OCI-M2 (cell line): Measurements from ENCODE around the gene LAYN.

ENCODE experiments used
- DNase-seq: peaks from one replicate; lab custom pipeline; 2025; ENCODE audit not compliant: unreplicated experiment; lab: John Stamatoyannopoulos, UW

LAYN gene

DNA sequence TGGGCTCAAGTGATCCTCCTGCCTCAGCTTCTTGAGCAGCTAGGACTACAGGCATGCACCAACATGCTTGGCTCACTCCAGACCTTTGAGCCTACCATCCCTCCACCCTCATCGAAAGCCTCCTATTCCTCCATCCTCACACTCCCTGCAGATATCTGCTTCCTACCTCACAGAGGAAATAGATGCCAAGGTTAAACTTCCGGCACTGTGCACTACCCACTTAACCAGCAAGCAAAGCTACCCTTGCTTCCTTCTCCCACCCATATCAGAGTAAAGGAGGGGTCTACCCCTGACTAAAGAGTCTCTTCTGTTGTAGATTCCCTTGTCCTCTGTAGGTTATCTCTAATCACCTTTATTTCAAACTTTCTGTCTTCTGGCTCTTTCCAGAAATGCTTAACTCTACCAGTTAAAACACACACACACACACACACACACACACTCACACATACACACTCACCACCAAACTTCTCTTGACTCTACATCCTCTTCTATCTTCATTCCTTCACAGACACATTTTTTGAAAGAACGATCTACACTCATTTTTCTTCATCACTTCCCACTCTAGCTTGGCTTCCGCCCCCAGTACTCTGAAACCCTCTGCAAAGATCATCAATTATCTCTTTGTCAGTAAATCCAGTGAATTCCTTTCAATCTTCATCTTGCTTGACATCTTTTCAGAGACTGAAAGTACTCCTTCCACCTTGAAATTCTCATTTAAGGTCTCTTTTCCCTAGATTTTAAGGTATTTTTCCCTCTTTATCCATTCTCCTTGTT lies 50.9 kb downstream of the LAYN start:
- no peak for DNase-seq

DNA sequence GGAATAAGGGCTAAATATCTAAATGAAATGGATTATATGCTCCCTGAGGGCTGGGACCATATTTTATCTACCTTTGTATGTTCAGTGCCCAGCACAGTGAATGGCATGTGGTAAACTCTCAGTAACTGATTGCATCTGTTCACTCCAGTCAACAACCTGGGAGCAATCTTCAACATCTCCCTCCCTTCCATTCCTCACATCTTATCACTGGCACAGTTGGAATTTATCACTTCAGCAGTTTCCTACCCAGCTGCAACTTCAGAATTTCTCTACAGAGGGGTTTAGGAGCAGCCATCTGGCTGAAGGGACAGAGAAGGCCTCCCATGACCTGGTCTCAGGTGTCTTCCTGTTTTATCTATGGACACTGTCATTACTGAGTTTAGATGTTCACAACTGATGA lies 52.0 kb downstream of the LAYN start:
- DNase-seq, result no peak

DNA sequence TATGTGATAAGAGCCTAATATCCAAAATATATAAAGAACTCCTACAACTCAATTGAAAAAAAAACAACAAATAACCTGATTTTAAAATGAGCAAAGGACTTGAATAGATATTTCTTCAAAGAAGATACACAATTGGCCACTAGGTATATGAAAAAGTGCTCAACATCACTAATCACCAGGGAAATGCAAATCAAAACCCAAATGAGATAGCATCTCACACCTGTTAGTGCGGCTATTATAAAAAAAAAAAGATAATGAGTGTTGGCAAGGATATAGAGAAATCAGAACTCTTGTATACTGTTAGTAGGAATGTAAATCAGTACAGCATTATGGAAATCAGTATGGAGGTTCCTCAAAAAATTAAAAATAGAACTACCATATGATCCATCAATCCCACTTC lies 55.8 kb downstream of the LAYN start:
- DNase-seq, result no peak

DNA sequence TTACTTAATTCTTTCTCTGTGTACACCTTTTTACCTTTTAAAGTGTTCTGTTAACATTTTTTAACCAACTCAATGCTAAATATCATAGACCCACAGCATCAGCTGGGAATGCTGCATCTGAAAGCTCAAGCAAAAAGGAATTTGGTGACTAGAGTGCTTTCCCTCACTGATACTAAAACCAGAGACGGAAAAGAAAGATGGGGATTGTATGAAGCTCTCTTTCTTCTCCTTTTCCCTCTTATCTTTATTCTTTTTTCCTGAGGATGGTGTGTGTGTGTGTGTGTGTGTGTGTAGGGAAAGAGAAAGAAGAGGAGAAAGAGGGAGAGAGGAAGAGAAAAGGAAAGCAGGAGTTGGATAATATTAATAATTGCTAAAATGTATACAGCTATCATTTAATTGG lies 57.6 kb downstream of the LAYN start:
- no peak for DNase-seq

DNA sequence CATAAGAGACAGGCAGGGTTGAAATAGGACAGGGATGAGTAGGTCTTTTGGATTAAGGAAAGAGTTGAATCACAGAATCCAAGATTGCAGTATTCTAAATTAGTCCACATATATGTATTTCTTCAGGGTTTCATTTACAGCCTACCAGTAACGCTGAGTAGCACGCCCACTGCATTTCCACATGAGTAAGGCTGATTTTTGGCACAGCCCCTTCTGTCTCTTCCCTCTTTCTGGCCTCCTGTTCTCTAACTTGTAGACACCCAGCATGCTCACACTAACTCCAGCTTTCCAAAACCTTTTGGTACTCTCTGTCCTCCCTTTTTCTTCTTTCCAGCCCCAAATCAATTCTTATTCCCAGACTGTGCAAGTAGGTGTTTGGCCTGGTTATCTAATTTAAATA lies 58.0 kb downstream of the LAYN start:
- no peak for DNase-seq

DNA sequence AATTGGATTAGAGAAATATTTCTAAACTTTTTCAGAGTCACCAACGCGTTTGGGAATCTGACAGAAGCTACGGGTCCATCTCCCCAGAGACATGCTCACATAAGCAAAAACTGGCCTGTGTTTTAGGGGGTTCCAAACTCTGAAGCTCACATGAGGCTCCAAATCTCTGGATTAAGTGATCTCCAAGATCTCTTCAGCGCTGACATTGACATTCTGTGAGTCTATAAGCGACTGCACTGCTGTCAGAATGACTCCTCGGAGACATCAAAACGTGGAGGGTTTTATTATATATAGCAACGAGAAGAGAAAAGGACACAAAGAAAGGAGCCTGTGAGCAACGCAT lies 61.1 kb downstream of the LAYN start:
- DNase-seq, result no peak

DNA sequence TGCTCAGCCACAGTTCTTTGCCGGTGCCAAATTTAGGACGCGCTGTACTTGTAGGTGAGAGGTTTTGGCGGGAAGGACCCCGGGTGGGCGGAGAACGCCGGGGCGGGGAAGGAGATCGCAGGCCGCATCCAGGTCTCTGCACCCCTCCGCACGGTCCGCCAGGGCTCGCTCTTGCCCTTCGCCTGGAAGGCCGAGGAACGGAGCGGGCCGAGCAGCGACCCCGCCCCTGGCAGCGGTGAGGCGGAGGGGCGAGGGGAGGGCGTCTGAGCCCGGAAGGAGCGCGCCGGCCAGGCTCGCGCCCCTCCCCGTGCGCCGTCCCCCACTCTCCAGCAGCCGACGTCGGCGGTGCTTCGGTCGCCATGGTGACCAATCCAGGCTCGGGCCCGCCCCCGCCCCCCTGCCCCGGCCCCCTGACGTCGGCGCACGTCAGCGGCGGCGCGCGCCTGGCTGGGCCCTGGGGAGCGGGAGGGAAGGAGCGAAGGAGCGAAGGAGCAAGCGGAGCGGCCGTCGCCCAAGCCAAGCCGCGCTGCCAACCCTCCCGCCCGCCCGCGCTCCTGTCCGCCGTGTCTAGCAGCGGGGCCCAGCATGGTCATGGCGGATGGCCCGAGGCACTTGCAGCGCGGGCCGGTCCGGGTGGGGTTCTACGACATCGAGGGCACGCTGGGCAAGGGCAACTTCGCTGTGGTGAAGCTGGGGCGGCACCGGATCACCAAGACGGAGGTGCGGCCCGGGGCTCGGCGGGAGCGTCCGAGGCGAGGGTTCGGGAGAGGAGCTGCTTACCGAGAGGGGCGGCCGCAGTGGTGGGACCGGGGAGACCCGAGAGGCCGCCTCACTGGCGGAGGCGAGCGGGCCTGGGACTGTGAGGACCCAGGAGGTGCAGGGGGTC lies 61.7 kb downstream of the LAYN start, which contains the start of gene SIK2:
Gene SIK2 (plus strand): TSS at position 471 of the 886 bp plus-strand sequence. CDS start 115 bp downstream, at position 586.
- no peak for DNase-seq

DNA sequence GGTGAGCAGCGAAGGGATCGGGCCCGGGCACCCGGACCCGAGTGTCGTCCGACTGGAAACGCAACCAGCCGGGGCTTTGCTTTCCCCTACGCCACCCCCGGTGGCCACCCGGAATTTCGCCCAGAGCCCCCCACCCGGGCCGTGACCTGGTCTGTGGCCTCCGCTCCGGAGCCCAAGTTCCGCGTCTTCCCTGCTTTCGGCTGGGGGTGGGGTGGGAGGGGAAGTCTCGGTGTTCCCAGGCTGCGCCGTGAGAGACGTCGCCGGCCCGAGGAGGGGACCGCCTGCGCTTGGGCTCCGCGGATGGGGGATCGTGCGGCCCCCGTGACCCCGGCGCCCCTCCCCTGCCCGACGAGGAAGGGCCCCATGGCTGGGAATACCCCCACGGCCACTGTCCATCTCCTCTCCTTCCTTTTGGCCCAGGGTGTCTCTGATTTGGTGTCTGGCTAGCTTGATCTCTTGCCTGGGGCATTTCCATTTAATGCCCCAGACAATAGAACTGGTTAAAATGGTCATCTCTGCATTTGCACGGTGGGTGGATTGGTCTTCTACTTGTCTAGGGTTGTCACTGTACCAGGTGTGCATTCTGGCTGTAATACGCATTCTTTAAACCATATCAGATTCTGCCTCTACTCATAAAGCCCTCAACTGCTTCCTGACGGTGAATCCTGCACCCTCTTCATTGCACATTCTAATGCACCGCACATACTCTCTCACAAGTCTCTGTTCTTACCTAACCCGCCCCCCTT lies 62.5 kb downstream of the LAYN start:
- DNase-seq, result no peak

DNA sequence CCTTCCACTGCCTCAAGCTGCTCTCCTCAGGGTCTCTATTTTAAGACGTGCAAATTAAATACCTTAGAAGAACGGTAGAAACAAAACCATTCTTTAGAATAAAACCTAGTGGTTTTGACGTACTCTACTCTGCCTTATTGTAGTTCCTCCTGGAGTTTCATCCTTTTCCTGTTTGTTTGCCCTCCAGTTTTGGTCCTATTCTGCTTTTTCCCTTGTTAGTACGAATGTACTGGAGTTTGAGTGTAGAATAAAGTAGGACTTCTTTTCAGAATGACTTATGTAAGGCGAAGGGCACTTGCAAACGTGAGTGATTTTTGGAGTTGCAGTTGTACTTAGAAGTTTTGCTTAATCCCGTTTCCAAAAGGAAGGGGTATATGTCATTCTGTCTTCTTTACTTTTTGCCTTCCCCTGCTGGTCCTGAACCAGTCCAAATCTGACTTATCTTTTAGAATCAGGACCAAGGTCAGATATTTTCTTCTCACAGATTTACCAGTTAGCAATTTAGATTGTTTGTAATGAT lies 63.2 kb downstream of the LAYN start:
- DNase-seq, result no peak

DNA sequence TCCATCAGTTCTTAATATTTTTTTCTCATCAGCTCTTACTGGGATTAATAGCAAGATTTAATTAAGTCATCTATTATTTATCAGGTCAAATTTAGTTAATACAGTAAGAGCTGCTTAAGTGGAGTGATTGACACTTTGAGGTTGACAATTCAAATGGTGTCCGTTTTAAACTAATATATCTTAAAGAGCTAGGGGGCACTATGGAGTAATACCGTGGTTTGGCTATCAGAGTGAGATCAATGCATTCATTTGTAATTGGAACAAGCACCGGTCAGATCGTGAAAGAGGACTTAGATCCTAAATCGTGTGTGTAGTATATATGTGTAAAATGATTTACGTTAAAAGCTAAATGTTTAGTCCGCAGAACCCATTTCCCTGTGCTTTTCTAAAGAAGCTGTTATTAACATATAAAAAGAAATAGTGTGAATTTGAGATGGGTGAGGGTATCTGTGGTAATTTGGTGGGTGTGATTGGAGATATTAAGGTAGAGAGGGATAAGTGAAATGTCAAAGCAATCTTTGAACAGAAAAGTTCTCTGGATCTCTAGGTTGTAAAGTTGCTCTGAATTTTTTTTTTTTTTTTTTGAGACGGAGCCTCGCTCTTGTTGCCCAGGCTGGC lies 64.0 kb downstream of the LAYN start:
- DNase-seq, result peak; percentile 22

DNA sequence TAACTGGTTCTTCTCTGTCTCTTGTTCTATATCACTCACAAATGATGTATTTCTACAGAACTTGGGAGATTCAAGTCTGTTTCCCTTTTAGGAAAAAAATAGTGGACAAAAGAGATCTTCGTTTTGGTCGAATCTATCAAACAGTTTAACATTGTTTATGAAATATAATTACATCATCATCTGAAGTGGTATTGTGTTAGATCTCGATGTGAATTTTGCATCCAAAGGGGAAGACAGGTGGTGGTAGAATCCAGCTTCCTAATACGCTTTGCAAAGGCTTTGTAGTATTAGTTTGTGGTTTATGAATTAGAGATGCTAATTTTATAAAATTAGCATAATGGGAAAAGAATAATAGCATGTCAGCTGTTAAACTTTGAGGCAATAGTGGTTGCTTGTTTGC lies 65.2 kb downstream of the LAYN start:
- DNase-seq, result no peak

DNA sequence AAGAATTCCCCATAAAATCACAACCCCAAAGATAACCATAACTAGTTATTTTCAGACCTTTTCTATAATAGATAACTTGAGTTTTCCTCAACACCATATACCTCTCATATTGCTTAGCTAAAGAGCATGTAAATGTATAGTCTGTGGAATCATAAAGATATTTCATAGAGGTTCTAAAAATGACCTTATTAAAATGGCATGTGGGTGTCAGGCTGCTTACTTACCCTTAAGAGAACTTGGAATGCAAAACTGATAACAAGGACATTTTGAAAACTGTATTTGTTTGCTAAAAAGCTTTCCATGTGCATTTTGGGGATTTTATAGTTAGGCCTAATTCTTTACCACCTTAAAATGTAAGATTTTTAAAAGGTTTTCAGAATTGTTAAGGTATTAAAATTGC lies 66.5 kb downstream of the LAYN start:
- no peak for DNase-seq

DNA sequence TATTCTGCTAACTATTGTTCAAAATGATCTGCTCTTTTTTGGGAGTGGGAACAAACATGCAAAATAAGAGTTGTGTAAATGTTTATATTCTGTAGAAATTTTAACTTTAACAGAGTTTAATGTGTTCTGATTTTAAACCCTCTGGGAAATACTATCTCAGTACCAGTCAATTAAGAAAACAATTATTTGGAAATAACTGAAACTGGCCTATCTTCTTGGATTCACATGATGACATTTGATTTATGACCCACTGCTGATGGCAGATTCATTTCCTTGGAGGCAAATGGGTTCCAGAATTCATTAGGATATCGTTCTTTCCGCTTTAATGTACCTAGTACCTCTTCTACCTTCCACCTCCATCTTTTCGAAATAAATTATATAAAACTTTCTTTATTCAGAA lies 67.2 kb downstream of the LAYN start:
- DNase-seq, result no peak
